Osteocyte (in vitro differentiated cells): ENCODE measurements around the gene SLC10A1. TPM values are rescaled to one million over a fixed set of nuclear protein-coding genes. Genes with fewer than 3 reads are reported as not detected.

Source experiments
- DNase-seq: peaks from one replicate; pipeline ENCODE4 v3.0.0; 2021; ENCODE audit warnings: mixed read lengths; ENCODE audit not compliant: unreplicated experiment; ENCODE audit errors: extremely low spot score
- H3K27ac Mint-ChIP-seq: one replicate; pipeline ENCODE4 v1.8.0; 2021; ENCODE audit warnings: mild to moderate bottlenecking, mixed read lengths; ENCODE audit not compliant: unreplicated experiment
- H3K27me3 Mint-ChIP-seq: one replicate; pipeline ENCODE4 v1.8.0; 2021; ENCODE audit warnings: mixed read lengths; ENCODE audit not compliant: unreplicated experiment
- H3K36me3 Mint-ChIP-seq: one replicate; pipeline ENCODE4 v1.8.0; 2021; ENCODE audit warnings: mixed read lengths; ENCODE audit not compliant: unreplicated experiment
- H3K4me1 Mint-ChIP-seq: one replicate; pipeline ENCODE4 v1.8.0; 2021; ENCODE audit warnings: mixed read lengths; ENCODE audit not compliant: unreplicated experiment
- H3K4me3 Mint-ChIP-seq: one replicate; pipeline ENCODE4 v1.8.0; 2021; ENCODE audit warnings: mild to moderate bottlenecking, moderate library complexity, mixed read lengths; ENCODE audit not compliant: unreplicated experiment
- H3K9me3 Mint-ChIP-seq: one replicate; pipeline ENCODE4 v1.8.0; 2021; ENCODE audit warnings: mixed read lengths; ENCODE audit not compliant: unreplicated experiment
- CTCF ChIP-seq: fragments of 200-600 bp; sonication (generic); IDR thresholded peaks from 2 replicates; pipeline ENCODE4 v1.5.0; 2021; ENCODE audit warnings: antibody characterized with exemption, mild to moderate bottlenecking, moderate library complexity
- total RNA-seq: library from RNA; stranded (reverse); gene quantifications from 2 replicates; pipeline ENCODE4 v1.2.1, GENCODE V29; 2021

The SLC10A1 gene
- total RNA-seq, 1 donor from 2014 or later = not detected

- Mint-ChIP-seq H3K4me3 (peak within 1 kb of the TSS; percentile 95), H3K4me1 (peaks cover 38% of the 10 kb centered on the region), H3K36me3 (peaks cover 40% of the 10 kb centered on the region), H3K27ac (peak within 1 kb of the TSS; percentile 100), H3K27me3 (no peaks in the 10 kb centered on the region), H3K9me3 (no peaks in the 10 kb centered on the region)
- TF ChIP-seq CTCF = no peak
- peak; percentile 97 for DNase-seq
Measured at GRCh38 chr14:69766984-69767368, 30.1 kb downstream of the SLC10A1 start, which contains the start of gene SRSF5. TSS of gene SRSF5 (plus strand) at chr14:69767142. CDS start at chr14:69768157, 1,015 bp downstream.

DNA sequence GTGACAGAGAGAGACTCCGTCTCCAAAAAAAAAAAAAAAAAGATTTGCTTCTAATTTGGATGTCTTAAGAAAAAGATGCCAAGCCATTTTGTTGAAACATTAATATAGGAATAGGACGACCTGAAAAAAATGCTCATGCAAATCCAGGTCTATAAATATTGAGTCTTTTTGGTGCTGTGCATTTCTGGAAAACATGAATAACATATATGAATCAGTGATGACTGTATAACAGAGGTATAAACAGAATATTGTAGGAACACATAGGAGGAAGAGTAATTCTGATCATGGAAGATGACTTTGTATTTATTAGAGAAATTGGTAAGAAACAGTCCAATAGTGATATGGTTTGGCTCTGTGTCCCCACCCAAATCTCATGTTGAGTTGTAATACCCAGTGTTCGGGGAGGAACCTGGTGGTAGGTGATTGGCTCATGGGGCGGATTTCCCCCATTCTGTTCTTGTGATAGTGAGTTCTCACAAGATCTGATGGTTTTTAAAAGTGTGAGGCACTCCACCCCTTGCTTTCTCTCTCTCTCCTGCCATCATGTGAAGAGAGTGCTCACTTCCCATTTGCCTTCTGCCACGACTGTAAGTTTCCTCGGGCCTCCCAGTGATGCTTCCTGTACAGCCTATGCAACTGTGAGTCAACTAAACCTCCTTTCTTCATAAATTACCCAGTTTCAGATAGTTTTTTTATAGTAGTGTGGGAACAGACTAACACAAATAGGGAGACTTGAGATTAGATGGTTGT lies 33.1 kb downstream of the SLC10A1 start:
- TF ChIP-seq CTCF = no peak
- no peak overlapping the region for H3K27ac Mint-ChIP-seq
- H3K36me3 Mint-ChIP-seq = peaks cover 16% of the 10 kb centered on the region
- peak; percentile 42 for DNase-seq
- H3K9me3 Mint-ChIP-seq = no peaks in the 10 kb centered on the region
- no peak overlapping the region for H3K4me3 Mint-ChIP-seq
- peaks cover 23% of the 10 kb centered on the region for H3K4me1 Mint-ChIP-seq
- no peaks in the 10 kb centered on the region for H3K27me3 Mint-ChIP-seq

GRCh38 chr14:69760810-69761209 lies 36.2 kb downstream of the SLC10A1 start:
- Mint-ChIP-seq H3K4me3 (no peak overlapping the region), H3K9me3 (no peaks in the 10 kb centered on the region), H3K27ac (no peak overlapping the region), H3K36me3 (no peaks in the 10 kb centered on the region), H3K4me1 (peaks cover 1% of the 10 kb centered on the region), H3K27me3 (no peaks in the 10 kb centered on the region)
- no peak for TF ChIP-seq CTCF
- DNase-seq = no peak

GRCh38 chr14:69756298-69756697 lies 40.7 kb downstream of the SLC10A1 start:
- DNase-seq = no peak
- Mint-ChIP-seq H3K27ac (no peak overlapping the region), H3K36me3 (no peaks in the 10 kb centered on the region), H3K27me3 (peaks cover 6% of the 10 kb centered on the region), H3K4me1 (no peaks in the 10 kb centered on the region), H3K9me3 (no peaks in the 10 kb centered on the region), H3K4me3 (no peak overlapping the region)
- no peak for TF ChIP-seq CTCF

GRCh38 chr14:69755784-69756183 lies 41.3 kb downstream of the SLC10A1 start:
- no peak overlapping the region for H3K4me3 Mint-ChIP-seq
- DNase-seq = no peak
- H3K27me3 Mint-ChIP-seq = peaks cover 6% of the 10 kb centered on the region
- H3K9me3 Mint-ChIP-seq = no peaks in the 10 kb centered on the region
- no peak for TF ChIP-seq CTCF
- no peaks in the 10 kb centered on the region for H3K4me1 Mint-ChIP-seq
- no peaks in the 10 kb centered on the region for H3K36me3 Mint-ChIP-seq
- no peak overlapping the region for H3K27ac Mint-ChIP-seq
